Dermis microvascular lymphatic vessel endothelial cell (primary cell): ENCODE results near the gene BRIP1. TPM values are rescaled to one million over a fixed set of nuclear protein-coding genes. Genes with fewer than 3 reads are reported as not detected.
A peak's percentile ranks its signal among the peaks of the same experiment; 100 is the strongest.
"Not testable (repeated sequence)": the region's sequence is repeated elsewhere in the genome, so short reads cannot be mapped to it uniquely, and the experiment has no call there.

Experiments used
- DNase-seq, 2 donors: peaks; one replicate each; pipeline versions ENCODE4 v3.0.0 to v3.0.0-alpha.2; 2010; ENCODE audit warnings: low read depth in 2 of 2
- total RNA-seq: library from RNA; depleted of rRNA; stranded (reverse); fragments of >200 nt; gene quantifications from 2 replicates; pipeline ENCODE4 v1.2.1, GENCODE V29; 2014

The BRIP1 gene
- total RNA-seq, 1 donor from 2014 or later, result 6.4 TPM

GRCh38 chr17:61831099-61831498 is 32.2 kb downstream of the BRIP1 start:
- DNase-seq, result no peak

- DNase-seq, result no peak
These were observed 34.6 kb downstream of the BRIP1 start for GRCh38 chr17:61828694-61829093.

GRCh38 chr17:61827649-61828395 is 35.5 kb downstream of the BRIP1 start:
- no peak for DNase-seq

GRCh38 chr17:61826866-61827265 is 36.5 kb downstream of the BRIP1 start:
- DNase-seq, result not testable (repeated sequence)

GRCh38 chr17:61826198-61826597 is 37.1 kb downstream of the BRIP1 start:
- DNase-seq, result not testable (repeated sequence)

GRCh38 chr17:61825448-61826137 is 37.7 kb downstream of the BRIP1 start:
- no peak for DNase-seq

GRCh38 chr17:61822326-61823285 is 40.7 kb downstream of the BRIP1 start:
- DNase-seq, result no peak

- DNase-seq, result no peak
These were observed 41.7 kb downstream of the BRIP1 start for GRCh38 chr17:61821655-61822054.

GRCh38 chr17:61819265-61819664 is 44.1 kb downstream of the BRIP1 start:
- DNase-seq, result not testable (repeated sequence)

GRCh38 chr17:61818225-61818624 is 45.1 kb downstream of the BRIP1 start:
- no peak for DNase-seq

GRCh38 chr17:61817452-61817851 is 45.9 kb downstream of the BRIP1 start:
- DNase-seq, result no peak

GRCh38 chr17:61816538-61816937 is 46.8 kb downstream of the BRIP1 start:
- DNase-seq, result no peak

- DNase-seq, result no peak
These were observed 47.3 kb downstream of the BRIP1 start for GRCh38 chr17:61815863-61816503.

- no peak for DNase-seq
These were observed 48.8 kb downstream of the BRIP1 start for GRCh38 chr17:61814485-61814884.

GRCh38 chr17:61813211-61813610 is 50.1 kb downstream of the BRIP1 start:
- DNase-seq, result no peak

- DNase-seq, result no peak
These were observed 50.6 kb downstream of the BRIP1 start for GRCh38 chr17:61812747-61813146.

GRCh38 chr17:61809816-61810392 is 53.4 kb downstream of the BRIP1 start:
- DNase-seq, result peak; percentile 1 to 6

- no peak for DNase-seq
These were observed 54.9 kb downstream of the BRIP1 start for GRCh38 chr17:61808442-61808841.

- no peak for DNase-seq
These were observed 56.4 kb downstream of the BRIP1 start for GRCh38 chr17:61806936-61807335.

- DNase-seq, result no peak
These were observed 57.1 kb downstream of the BRIP1 start for GRCh38 chr17:61806081-61806828.
